Sigmoid colon (tissue), 4 donors: ENCODE results near the gene PHKG2.
A peak's percentile ranks its signal among the peaks of the same experiment; 100 is the strongest.

ENCODE experiments used
- CTCF ChIP-seq, 4 experiments: fragments of 450-650 bp in 3 of 4; fragments of 200-600 bp in 1 of 4; IDR thresholded peaks; one replicate each; pipeline ENCODE4 v1.5.1; 2016 to 2019; ENCODE audit warnings: antibody characterized with exemption in 4 of 4, mild to moderate bottlenecking in 3 of 4, moderate library complexity in 2 of 4
- POLR2AphosphoS5 ChIP-seq, 4 donors: sonication (generic); formaldehyde crosslinking; IDR thresholded peaks; one replicate each; pipeline ENCODE4 v1.6.1; 2017; ENCODE audit warnings: antibody characterized with exemption in 4 of 4

- TF ChIP-seq CTCF (IDR thresholded peaks at IDR 0.05), result no peak
- peak in 1 of 4 donors; percentile 15 for TF ChIP-seq POLR2AphosphoS5 (IDR thresholded peaks at IDR 0.05)
Measured at GRCh38 chr16:30786115-30786935, 38.1 kb downstream of the PHKG2 start.
